Thyroid gland (tissue), 4 donors: ENCODE data around the gene PLEKHA7.

Experiments used
- POLR2A ChIP-seq, 2 donors: fragments of 450-650 bp; IDR thresholded peaks; one replicate each; pipeline ENCODE4 v1.6.1; 2017; ENCODE audit warnings: antibody characterized with exemption in 2 of 2, mild to moderate bottlenecking in 2 of 2, moderate library complexity in 1 of 2
- TF ChIP-seq, protein P1 (sequence below), 6 experiments: fragments of 200-600 bp in 3 of 6; fragments of 450-650 bp in 3 of 6; sonication (generic) in 3 of 6; IDR thresholded peaks; one replicate each; pipeline ENCODE4 v1.5.1; 2016 to 2019; ENCODE audit warnings: antibody characterized with exemption in 6 of 6, mild to moderate bottlenecking in 2 of 6, inconsistent platforms in 1 of 6, moderate library complexity in 1 of 6

DNA sequence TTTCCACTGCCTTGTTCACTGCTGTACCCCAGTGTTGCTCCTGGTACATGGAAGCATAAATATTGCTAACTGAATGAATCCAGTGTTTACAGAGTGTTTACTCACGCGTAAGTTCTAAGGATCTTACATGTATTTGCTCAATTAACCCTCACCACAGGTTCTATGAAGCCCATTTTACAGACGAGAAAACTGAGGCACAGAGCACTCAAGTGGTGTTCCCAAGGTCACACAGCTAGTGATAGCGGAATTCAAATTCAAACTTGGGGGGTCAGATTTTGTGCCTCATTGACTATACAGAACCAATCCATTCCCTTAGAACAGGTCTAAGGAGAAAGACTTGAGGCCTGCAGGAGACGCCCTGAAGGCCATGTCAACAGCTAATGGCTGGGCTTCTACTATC is 72.3 kb downstream of the PLEKHA7 start:
- TF ChIP-seq POLR2A (IDR thresholded peaks at IDR 0.05): no peak
- TF ChIP-seq, protein P1, sequence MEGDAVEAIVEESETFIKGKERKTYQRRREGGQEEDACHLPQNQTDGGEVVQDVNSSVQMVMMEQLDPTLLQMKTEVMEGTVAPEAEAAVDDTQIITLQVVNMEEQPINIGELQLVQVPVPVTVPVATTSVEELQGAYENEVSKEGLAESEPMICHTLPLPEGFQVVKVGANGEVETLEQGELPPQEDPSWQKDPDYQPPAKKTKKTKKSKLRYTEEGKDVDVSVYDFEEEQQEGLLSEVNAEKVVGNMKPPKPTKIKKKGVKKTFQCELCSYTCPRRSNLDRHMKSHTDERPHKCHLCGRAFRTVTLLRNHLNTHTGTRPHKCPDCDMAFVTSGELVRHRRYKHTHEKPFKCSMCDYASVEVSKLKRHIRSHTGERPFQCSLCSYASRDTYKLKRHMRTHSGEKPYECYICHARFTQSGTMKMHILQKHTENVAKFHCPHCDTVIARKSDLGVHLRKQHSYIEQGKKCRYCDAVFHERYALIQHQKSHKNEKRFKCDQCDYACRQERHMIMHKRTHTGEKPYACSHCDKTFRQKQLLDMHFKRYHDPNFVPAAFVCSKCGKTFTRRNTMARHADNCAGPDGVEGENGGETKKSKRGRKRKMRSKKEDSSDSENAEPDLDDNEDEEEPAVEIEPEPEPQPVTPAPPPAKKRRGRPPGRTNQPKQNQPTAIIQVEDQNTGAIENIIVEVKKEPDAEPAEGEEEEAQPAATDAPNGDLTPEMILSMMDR (IDR thresholded peaks at IDR 0.05): no peak
